Esophagus muscularis mucosa (tissue), 4 donors: ENCODE data around the gene CPA5. TPM values are rescaled to one million over a fixed set of nuclear protein-coding genes. Genes with fewer than 3 reads are reported as not detected.

Experiments
- DNase-seq: peaks from one replicate; pipeline ENCODE4 v3.0.0-alpha.2; 2017; ENCODE audit errors: extremely low spot score
- H3K27ac ChIP-seq, 4 donors: fragments of 200-600 bp; sonication (generic); replicated peaks in 1 of 4; 1 replicate in 3 of 4; 2 replicates in 1 of 4; pipeline ENCODE4 v1.5.1; 2016 to 2019; ENCODE audit warnings: mild to moderate bottlenecking in 1 of 4
- H3K27me3 ChIP-seq, 4 donors: fragments of 200-600 bp; sonication (generic); one replicate each; pipeline versions ENCODE4 v1.5.1 to v1.6.0; 2016 to 2019
- H3K36me3 ChIP-seq, 4 donors: fragments of 200-600 bp; sonication (generic); one replicate each; pipeline ENCODE4 v1.5.1; 2016 to 2019
- H3K4me1 ChIP-seq, 4 donors: fragments of 200-600 bp; sonication (generic); one replicate each; pipeline ENCODE4 v1.5.1; 2016 to 2019
- H3K4me3 ChIP-seq, 4 donors: fragments of 200-600 bp; sonication (generic); 1 replicate in 2 of 4; 2 replicates in 2 of 4; pipeline ENCODE4 v1.5.1; 2016 to 2019; ENCODE audit warnings: mild to moderate bottlenecking in 4 of 4, moderate library complexity in 1 of 4
- H3K9me3 ChIP-seq, 4 donors: fragments of 200-600 bp; sonication (generic); 1 replicate in 3 of 4; 2 replicates in 1 of 4; pipeline ENCODE4 v1.5.1; 2016 to 2019
- EP300 ChIP-seq: sonication (generic); formaldehyde crosslinking; IDR thresholded peaks from one replicate; pipeline ENCODE4 v1.6.1; 2017; ENCODE audit warnings: antibody characterized with exemption
- POLR2A ChIP-seq: fragments of 450-650 bp; IDR thresholded peaks from one replicate; pipeline ENCODE4 v1.6.1; 2017; ENCODE audit warnings: antibody characterized with exemption, moderate library complexity, mild to moderate bottlenecking, low read depth
- POLR2AphosphoS5 ChIP-seq, 2 donors: sonication (generic); formaldehyde crosslinking; IDR thresholded peaks; one replicate each; pipeline ENCODE4 v1.6.1; 2017; ENCODE audit warnings: antibody characterized with exemption in 2 of 2
- WGBS: methylation state at CpG from one replicate; pipeline ENCODE4 v1.1.5; 2018; 5-methylcytosine and 5-hydroxymethylcytosine counted together
- intact Hi-C: fragments of 100-400 bp; cut with DNase I; formaldehyde crosslinking; loops from one replicate; pipeline ENCODE4 v1.15.1; 2023
- total RNA-seq, 4 donors: library from RNA; depleted of rRNA; stranded (reverse); fragments of >200 nt; gene quantifications; one replicate each; pipeline versions ENCODE4 v1.1.0 to v1.2.1, GENCODE V29; 2016
- TF ChIP-seq, protein P1 (sequence below), 3 experiments: fragments of 200-600 bp in 2 of 3; fragments of 450-650 bp in 1 of 3; sonication (generic) in 2 of 3; IDR thresholded peaks; one replicate each; pipeline ENCODE4 v1.5.1; 2017 to 2019; ENCODE audit warnings: antibody characterized with exemption in 3 of 3, mild to moderate bottlenecking in 2 of 3, moderate library complexity in 1 of 3

The CPA5 gene
- total RNA-seq, 4 donors from 2014 or later, result not detected

DNA sequence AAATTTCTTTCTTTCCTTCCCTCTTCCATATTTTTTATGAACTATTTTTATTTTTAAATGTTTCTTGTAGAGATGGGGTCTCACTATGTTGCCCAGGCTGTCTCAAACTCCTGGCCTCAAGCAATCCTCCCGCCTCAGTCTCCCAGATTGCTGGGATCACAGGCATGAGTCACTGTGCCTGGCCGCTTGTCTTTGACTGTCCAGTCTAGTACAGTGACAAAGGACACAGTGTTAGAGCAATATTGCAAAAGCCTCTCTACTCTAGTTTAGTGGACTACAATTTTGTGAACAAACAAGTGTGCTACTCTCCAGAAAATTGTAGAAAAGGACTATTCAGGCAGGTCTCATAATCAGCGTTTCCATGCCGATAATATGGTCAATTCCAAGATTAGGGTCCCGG, 40.6 kb upstream of the CPA5 start:
- H3K36me3 ChIP-seq, result no peaks in the 10 kb centered on the region
- WGBS, result 87% methylated on average over 5 of the region's 5 CpGs

DNA sequence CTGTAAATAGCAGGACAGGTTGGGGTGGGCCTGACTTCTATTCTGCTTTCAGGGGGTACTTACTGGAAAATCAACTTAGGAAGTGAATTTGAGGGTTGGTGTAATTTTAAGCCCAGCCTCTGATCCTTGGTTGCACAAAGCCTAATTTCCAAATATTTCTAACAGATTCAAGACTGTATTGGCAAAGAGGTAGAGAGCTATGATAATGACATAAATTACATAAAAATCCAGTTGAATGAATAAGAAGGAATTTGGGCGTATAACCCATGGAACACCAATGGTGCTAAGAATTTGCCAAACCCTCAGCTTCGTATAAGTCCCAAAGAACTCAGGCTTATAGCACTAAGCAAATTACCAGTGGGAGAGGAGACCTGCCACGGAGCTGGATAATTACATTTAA, 39.7 kb upstream of the CPA5 start:
- TF ChIP-seq EP300 (no peak), POLR2A (no peak), POLR2AphosphoS5 (IDR thresholded peaks at IDR 0.05) (no peak)
- TF ChIP-seq, protein P1, sequence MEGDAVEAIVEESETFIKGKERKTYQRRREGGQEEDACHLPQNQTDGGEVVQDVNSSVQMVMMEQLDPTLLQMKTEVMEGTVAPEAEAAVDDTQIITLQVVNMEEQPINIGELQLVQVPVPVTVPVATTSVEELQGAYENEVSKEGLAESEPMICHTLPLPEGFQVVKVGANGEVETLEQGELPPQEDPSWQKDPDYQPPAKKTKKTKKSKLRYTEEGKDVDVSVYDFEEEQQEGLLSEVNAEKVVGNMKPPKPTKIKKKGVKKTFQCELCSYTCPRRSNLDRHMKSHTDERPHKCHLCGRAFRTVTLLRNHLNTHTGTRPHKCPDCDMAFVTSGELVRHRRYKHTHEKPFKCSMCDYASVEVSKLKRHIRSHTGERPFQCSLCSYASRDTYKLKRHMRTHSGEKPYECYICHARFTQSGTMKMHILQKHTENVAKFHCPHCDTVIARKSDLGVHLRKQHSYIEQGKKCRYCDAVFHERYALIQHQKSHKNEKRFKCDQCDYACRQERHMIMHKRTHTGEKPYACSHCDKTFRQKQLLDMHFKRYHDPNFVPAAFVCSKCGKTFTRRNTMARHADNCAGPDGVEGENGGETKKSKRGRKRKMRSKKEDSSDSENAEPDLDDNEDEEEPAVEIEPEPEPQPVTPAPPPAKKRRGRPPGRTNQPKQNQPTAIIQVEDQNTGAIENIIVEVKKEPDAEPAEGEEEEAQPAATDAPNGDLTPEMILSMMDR (IDR thresholded peaks at IDR 0.05), result no peak
- intact Hi-C loops, result no loop called here
- no peaks in the 10 kb centered on the region for H3K4me1 ChIP-seq
- H3K27me3 ChIP-seq, result peaks cover 0 to 11% (median 0%) of the 10 kb centered on the region in 4 donors
- H3K9me3 ChIP-seq, result no peaks in the 10 kb centered on the region
- no peak overlapping the region for H3K4me3 ChIP-seq
- no peak overlapping the region for H3K27ac ChIP-seq
- no peaks in the 10 kb centered on the region for H3K36me3 ChIP-seq
- no peak for DNase-seq
- 95% methylated on average over 3 of the region's 3 CpGs for WGBS

More for the DNA sequence above, 40.6 kb upstream of the CPA5 start:
- Histone ChIP-seq H3K27ac (no peak overlapping the region), H3K27me3 (peaks cover 0 to 11% (median 0%) of the 10 kb centered on the region in 4 donors), H3K4me1 (no peaks in the 10 kb centered on the region), H3K9me3 (no peaks in the 10 kb centered on the region), H3K4me3 (no peak overlapping the region)
- intact Hi-C loops, result no loop called here
- DNase-seq, result no peak
- TF ChIP-seq POLR2A (no peak), POLR2AphosphoS5 (IDR thresholded peaks at IDR 0.05) (no peak), EP300 (no peak)
- TF ChIP-seq, protein P1 (IDR thresholded peaks at IDR 0.05), result no peak

DNA sequence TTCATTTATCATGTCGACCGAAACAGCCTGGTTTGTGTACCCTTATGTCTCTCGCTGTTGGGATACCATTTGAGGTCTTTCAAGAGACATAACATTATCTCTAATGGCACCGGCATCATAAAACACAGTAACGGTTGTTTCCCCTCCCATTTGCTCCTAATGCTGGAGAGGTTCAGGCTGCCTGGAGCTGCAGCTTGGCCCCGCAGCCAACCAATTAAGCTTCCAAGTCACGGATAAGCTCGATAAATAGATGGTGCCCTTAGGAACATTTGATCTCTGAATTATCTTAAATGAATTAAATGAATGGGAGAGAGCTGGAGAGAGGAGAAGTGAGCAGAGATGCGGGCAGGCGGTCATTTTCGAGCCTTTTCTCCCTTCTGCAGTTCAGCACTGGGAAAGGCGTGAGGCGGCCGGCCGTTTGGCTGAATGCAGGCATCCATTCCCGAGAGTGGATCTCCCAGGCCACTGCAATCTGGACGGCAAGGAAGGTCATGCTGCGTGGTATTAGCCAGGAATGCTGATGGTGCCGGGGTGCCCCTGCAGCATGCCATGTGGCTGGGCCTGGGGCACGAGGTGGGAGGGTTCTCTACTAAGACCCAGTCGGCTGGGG, 39.1 kb upstream of the CPA5 start:
- intact Hi-C loops, result no loop called here
- no peaks in the 10 kb centered on the region for H3K4me1 ChIP-seq
- H3K36me3 ChIP-seq, result no peaks in the 10 kb centered on the region
- H3K27ac ChIP-seq, result no peak overlapping the region
- no peaks in the 10 kb centered on the region for H3K9me3 ChIP-seq
- TF ChIP-seq EP300 (no peak), POLR2A (no peak), POLR2AphosphoS5 (IDR thresholded peaks at IDR 0.05) (no peak)
- TF ChIP-seq, protein P1 (IDR thresholded peaks at IDR 0.05), result no peak
- DNase-seq, result no peak
- WGBS, result 82% methylated on average over 18 of the region's 21 CpGs
- H3K4me3 ChIP-seq, result no peak overlapping the region
- peaks cover 0 to 11% (median 0%) of the 10 kb centered on the region in 4 donors for H3K27me3 ChIP-seq

DNA sequence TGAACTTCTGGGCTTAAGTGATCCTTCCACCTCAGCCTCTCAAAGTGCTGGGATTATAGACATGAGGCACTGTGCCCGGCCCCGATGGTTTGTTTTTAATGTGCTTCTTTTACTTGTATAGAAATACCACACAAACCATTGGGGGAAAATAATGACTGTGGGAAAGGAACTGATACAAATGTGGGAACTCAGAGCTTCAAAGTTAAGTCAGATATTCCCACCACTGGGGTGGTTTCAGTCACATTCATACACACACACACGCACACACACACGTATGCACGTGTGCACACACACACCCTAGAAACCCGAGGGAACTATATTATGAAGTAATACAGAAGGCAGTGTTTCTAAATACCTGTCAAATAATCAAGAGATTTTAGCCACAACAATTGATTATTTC, 34.6 kb upstream of the CPA5 start:
- intact Hi-C loops, result no loop called here
- 79% methylated on average over 6 of the region's 6 CpGs for WGBS
- no peak overlapping the region for H3K4me3 ChIP-seq

More for the DNA sequence above, 34.6 kb upstream of the CPA5 start:
- H3K36me3 ChIP-seq, result no peaks in the 10 kb centered on the region
- no peaks in the 10 kb centered on the region for H3K4me1 ChIP-seq
- no peak for DNase-seq
- H3K27ac ChIP-seq, result no peak overlapping the region
- H3K9me3 ChIP-seq, result no peaks in the 10 kb centered on the region
- peaks cover 0 to 11% (median 0%) of the 10 kb centered on the region in 4 donors for H3K27me3 ChIP-seq
- TF ChIP-seq EP300 (no peak), POLR2A (no peak), POLR2AphosphoS5 (IDR thresholded peaks at IDR 0.05) (no peak)
- TF ChIP-seq, protein P1 (IDR thresholded peaks at IDR 0.05), result no peak
